Kidney (tissue), 14 donors: ENCODE measurements around the gene PPP1R18. TPM values are rescaled to one million over a fixed set of nuclear protein-coding genes. Genes with fewer than 3 reads are reported as not detected.
A peak's percentile ranks its signal among the peaks of the same experiment; 100 is the strongest.
"Not testable (repeated sequence)": the region's sequence is repeated elsewhere in the genome, so short reads cannot be mapped to it uniquely, and the experiment has no call there.

Source experiments
- DNase-seq, 5 donors: peaks; one replicate each; pipeline ENCODE4 v3.0.0-alpha.2; 2013 to 2020
- FAIRE-seq: peaks from 2 replicates; lab custom pipeline; 2012; peaks lifted over from hg19 to GRCh38; lab: Jason Lieb, UNC
- H3K27ac ChIP-seq, 2 donors: one replicate each; pipeline ENCODE4 v1.7.0; 2013; ENCODE audit warnings: low read depth in 2 of 2, low read length in 2 of 2, inconsistent platforms in 1 of 2
- H3K27me3 ChIP-seq: one replicate; pipeline ENCODE4 v1.7.1; 2013; ENCODE audit warnings: low read length, inconsistent platforms; ENCODE audit not compliant: control insufficient read depth, insufficient read depth
- H3K36me3 ChIP-seq, 3 donors: one replicate each; pipeline versions ENCODE4 v1.7.0 to v1.7.1; 2013; ENCODE audit warnings: low read length in 3 of 3, control low read depth in 1 of 3, inconsistent platforms in 1 of 3; ENCODE audit not compliant: insufficient read depth in 3 of 3, control insufficient read depth in 2 of 3
- H3K4me1 ChIP-seq, 3 donors: one replicate each; pipeline versions ENCODE4 v1.7.0 to v1.7.1; 2013; ENCODE audit warnings: low read length in 3 of 3, inconsistent platforms in 1 of 3, low read depth in 1 of 3; ENCODE audit not compliant: control insufficient read depth in 2 of 3, insufficient read depth in 2 of 3
- H3K4me3 ChIP-seq, 3 donors: one replicate each; pipeline versions ENCODE4 v1.7.0 to v1.8.1; 2013; ENCODE audit warnings: low read length in 3 of 3, control low read depth in 1 of 3, inconsistent platforms in 1 of 3
- H3K9ac ChIP-seq, 3 donors: one replicate each; pipeline versions ENCODE4 v1.7.0 to v1.7.1; 2013; ENCODE audit warnings: low read length in 3 of 3, control low read depth in 1 of 3, inconsistent platforms in 1 of 3
- H3K9me3 ChIP-seq, 3 donors: one replicate each; pipeline versions ENCODE4 v1.7.0 to v1.7.1; 2013; ENCODE audit warnings: low read length in 3 of 3, control low read depth in 1 of 3, inconsistent platforms in 1 of 3; ENCODE audit not compliant: control insufficient read depth in 2 of 3, insufficient read depth in 1 of 3
- CTCF ChIP-seq: IDR thresholded peaks from 3 replicates; pipeline ENCODE4 v1.5.1; 2012; ENCODE audit warnings: mild to moderate bottlenecking, moderate library complexity, borderline replicate concordance; ENCODE audit not compliant: insufficient read depth; ENCODE audit errors: extremely low read depth
- intact Hi-C: fragments of 100-400 bp; cut with DNase I; formaldehyde crosslinking; loops from one replicate; pipeline ENCODE4 v1.11.1; 2022
- polyA plus RNA-seq: library from polyadenylated mRNA; stranded (reverse); fragments of 350-450 nt; fragmentation: Illumina TruSeq; extraction: RNeasy Lipid Tissue Mini Kit (QIAGEN cat#74804); gene quantifications from one replicate; pipeline ENCODE4 v1.2.3, GENCODE V29; 2014; ENCODE audit warnings: low read depth, low replicate concordance; ENCODE audit not compliant: insufficient read depth
- total RNA-seq: library from RNA; stranded (reverse); fragmentation: NEBNext Ultra II Directional; extraction: Animal tissue kit (Norgen Biotek cat#: 25700); gene quantifications from one replicate; pipeline ENCODE4 v1.2.1, GENCODE V29; 2021
- donor health status: control.
- donor health status: control.
- donor health status: control.
- donor health status: control.
- donor health status: control.
- donor health status: DM: yes; HTN: yes; CAD: no.
- donor health status: Normal renal cell carcinoma (clear cell type).

Gene PPP1R18
- total and polyA plus RNA-seq, 2 donors from 2014 or later, result 17.1 to 51.9 TPM

DNA sequence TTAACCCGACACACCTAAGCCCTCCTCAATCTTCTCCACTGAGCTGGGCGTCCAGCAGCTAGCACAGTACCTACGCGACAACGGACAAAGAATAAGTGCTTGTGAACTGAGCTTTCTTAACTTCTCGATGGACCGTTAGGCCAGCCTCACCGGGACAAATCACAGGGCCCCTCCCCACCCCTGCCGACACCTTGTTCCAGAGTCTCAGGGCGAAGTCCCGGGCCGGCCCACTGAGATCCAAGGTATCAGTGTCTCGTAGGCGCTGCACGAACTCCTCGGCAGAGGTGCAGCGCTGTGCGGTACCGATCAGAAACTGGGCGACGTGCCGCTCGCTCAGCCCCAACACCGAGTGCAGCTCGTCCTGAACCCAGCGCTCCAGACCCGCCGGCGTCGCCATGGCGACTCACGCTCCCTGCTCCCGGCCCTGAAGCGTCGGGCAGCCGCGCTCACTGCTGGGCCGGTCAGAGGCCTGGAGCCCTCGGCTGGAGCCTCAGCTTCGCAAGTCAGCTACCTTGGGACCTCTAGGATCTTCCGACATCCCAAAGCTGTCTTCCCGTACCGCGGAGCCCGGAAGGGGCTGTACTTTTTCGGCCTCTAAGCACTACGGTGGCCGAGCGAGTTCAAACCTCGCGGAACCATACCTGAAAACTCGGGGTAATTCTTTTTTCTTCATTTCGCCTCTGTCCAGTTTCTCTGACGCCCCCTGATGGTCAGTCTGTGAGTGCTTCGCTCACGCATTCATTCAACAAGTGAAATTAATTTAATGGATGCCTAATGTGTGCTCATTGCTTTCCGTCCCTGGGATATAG, 13.8 kb downstream of the PPP1R18 start, which contains the start of gene DHX16:
DHX16 (minus strand) TSS at position 562 of the 809 bp plus-strand sequence; CDS start at position 397, 165 bp downstream.
- H3K27ac ChIP-seq, result peak within 1 kb of the TSS in 1 of 2 donors; percentile 78
- peak; percentile 55 for FAIRE-seq
- intact Hi-C loops, result no loop called here
- peaks cover 0 to 19% (median 14%) of the 10 kb centered on the region in 3 donors for H3K36me3 ChIP-seq
- H3K4me3 ChIP-seq, result peak within 1 kb of the TSS; percentile 86 to 99 (median 90)
- peaks cover 0 to 5% (median 0%) of the 10 kb centered on the region in 3 donors for H3K4me1 ChIP-seq
- TF ChIP-seq CTCF, result peak; percentile 94
- peak; percentile 96 to 99 (median 97) for DNase-seq
- H3K27me3 ChIP-seq, result no peaks in the 10 kb centered on the region
- peak within 1 kb of the TSS; percentile 74 to 91 (median 90) for H3K9ac ChIP-seq
- H3K9me3 ChIP-seq, result no peaks in the 10 kb centered on the region

GRCh38 chr6:30670760-30671527, 15.5 kb downstream of the PPP1R18 start:
- DNase-seq, result peak in 1 of 5 donors; percentile 30
- FAIRE-seq, result no peak
- peak; percentile 2 for TF ChIP-seq CTCF
- no peak overlapping the region for H3K9ac ChIP-seq
- H3K4me1 ChIP-seq, result peaks cover 0 to 5% (median 0%) of the 10 kb centered on the region in 3 donors
- no peak overlapping the region for H3K4me3 ChIP-seq
- peaks cover 3 to 23% (median 14%) of the 10 kb centered on the region in 3 donors for H3K36me3 ChIP-seq
- intact Hi-C loops, result no loop called here
- no peaks in the 10 kb centered on the region for H3K27me3 ChIP-seq
- no peaks in the 10 kb centered on the region for H3K9me3 ChIP-seq
- no peak overlapping the region for H3K27ac ChIP-seq

- H3K9ac ChIP-seq, intact Hi-C loops, DNase-seq, H3K4me3 ChIP-seq, H3K4me1 ChIP-seq, H3K9me3 ChIP-seq, FAIRE-seq, H3K27me3 ChIP-seq, H3K27ac ChIP-seq: not testable (repeated sequence)
- peaks cover 9 to 62% (median 42%) of the 10 kb centered on the region in 3 donors for H3K36me3 ChIP-seq
Measured at GRCh38 chr6:30666300-30666699, 20.1 kb downstream of the PPP1R18 start.
